Astrocyte of the cerebellum (primary cell): ENCODE measurements around the gene SIRPB2.

ENCODE experiments used
- DNase-seq: peaks from one replicate; pipeline ENCODE4 v3.0.0-alpha.2; 2011; ENCODE audit warnings: low read depth
- H3K4me3 ChIP-seq: 2 replicates; pipeline ENCODE4 v1.5.1; 2011; ENCODE audit warnings: mild to moderate bottlenecking, low read depth, low read length, moderate library complexity
- in situ Hi-C: cut with HindIII; loops from 2 replicates; pipeline ENCODE4 v1.10.0; 2017; ENCODE audit warnings: low sequenced_read_pairs
- TF ChIP-seq, protein P1 (sequence below): IDR thresholded peaks from 2 replicates; pipeline ENCODE4 v1.5.1; 2012; ENCODE audit warnings: low read length, low read depth, moderate library complexity, mild to moderate bottlenecking; ENCODE audit errors: missing control alignments

Gene SIRPB2

DNA sequence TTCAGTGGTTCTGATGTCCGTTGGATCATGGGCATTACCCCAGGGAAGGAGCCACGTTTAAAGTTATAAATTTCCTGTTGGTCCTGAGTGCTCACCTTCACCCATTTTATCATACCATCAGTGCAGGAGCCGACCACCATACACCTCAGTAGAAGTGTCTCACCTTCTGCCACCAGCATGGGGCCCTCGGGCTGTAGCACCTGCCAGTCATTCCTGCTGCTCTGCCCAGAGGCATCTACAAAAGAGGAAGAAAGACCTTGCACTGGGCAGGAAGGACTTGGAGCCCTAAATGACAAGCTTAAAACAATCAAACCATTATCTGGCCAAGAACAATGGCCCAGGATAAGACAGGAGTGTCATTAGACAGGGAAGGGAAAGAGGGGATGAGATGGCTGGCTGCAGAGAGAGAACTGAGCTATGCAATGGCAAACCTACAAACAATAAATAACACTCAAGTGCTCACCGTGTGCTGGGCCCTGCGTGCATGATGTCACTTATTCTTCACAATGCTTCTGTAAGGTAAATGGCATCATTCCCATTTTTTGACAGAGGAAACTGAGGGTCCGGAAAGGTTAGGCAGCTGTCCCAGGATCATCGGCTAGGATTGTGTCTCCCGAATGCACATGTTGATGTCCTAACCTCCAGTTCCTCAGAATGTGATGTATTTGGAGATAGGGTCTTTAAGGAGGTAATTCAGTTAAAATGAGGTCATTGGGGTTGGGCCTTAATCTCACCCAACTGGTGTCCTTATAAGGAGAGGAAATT is 11.2 kb downstream of the SIRPB2 start:
- no peak overlapping the region for H3K4me3 ChIP-seq
- in situ Hi-C loops: no loop called here
- TF ChIP-seq, protein P1, sequence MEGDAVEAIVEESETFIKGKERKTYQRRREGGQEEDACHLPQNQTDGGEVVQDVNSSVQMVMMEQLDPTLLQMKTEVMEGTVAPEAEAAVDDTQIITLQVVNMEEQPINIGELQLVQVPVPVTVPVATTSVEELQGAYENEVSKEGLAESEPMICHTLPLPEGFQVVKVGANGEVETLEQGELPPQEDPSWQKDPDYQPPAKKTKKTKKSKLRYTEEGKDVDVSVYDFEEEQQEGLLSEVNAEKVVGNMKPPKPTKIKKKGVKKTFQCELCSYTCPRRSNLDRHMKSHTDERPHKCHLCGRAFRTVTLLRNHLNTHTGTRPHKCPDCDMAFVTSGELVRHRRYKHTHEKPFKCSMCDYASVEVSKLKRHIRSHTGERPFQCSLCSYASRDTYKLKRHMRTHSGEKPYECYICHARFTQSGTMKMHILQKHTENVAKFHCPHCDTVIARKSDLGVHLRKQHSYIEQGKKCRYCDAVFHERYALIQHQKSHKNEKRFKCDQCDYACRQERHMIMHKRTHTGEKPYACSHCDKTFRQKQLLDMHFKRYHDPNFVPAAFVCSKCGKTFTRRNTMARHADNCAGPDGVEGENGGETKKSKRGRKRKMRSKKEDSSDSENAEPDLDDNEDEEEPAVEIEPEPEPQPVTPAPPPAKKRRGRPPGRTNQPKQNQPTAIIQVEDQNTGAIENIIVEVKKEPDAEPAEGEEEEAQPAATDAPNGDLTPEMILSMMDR: no peak
- DNase-seq: no peak

- no peak for DNase-seq
- H3K4me3 ChIP-seq: no peak overlapping the region
- in situ Hi-C loops: no loop called here
- TF ChIP-seq, protein P1: no peak
Observed at GRCh38 chr20:1478566-1478965, 12.7 kb downstream of the SIRPB2 start.

DNA sequence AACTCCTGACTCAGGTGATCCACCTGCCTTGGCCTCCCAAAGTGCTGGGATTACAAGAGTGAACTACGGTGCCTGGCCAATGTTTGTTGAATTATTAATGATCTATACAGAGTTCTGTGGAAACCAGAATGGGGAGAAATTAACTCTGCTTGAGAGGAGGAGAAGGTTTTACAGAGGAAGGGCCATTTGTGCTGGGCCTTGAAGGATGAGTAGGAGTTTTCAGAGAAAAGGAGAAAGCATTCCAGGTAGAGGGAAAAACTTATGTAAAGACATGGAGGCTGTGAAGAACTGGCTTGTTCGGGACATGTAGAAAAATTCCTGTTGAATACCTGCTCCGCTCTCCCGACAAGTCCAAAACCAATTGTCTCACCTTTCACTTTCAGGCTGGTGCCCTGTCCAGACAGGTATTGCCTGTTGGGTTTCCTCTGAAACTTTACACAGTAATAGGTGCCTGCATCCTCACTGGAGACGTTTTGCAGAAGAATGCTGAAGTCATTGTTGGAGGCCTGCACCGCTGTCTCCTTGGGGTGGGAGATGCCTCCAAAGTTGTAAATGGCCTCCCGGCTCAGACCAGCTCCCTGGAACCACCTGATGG is 13.2 kb downstream of the SIRPB2 start:
- H3K4me3 ChIP-seq: no peak overlapping the region
- in situ Hi-C loops: no loop called here
- TF ChIP-seq, protein P1: no peak
- no peak for DNase-seq

- TF ChIP-seq, protein P1: no peak
- no peak overlapping the region for H3K4me3 ChIP-seq
- no peak for DNase-seq
Observed at GRCh38 chr20:1474817-1475603, 16.2 kb downstream of the SIRPB2 start.

DNA sequence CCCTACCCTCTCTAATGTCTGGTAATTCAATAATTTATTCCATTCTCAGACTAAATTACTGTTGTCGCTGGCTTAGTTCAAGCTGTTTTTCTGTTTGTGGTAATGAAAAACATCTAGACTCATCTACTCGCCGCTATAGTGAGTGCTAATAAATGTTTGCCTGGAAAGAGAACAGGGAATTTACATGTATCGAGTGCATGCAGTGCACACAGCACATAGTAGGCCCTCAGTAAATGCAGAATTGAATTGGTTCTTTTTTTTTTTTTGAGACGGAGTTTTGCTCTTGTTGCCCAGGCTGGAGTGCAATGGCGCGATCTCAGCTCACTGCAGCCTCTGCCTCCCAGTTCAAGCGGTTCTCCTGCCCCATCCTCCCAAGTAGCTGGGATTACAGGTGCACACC is 16.9 kb downstream of the SIRPB2 start:
- in situ Hi-C loops: no loop called here
- no peak overlapping the region for H3K4me3 ChIP-seq
- TF ChIP-seq, protein P1: no peak
- no peak for DNase-seq

More at GRCh38 chr20:1474817-1475603, 16.2 kb downstream of the SIRPB2 start:
- in situ Hi-C loops: no loop called here

GRCh38 chr20:1473246-1474220 is 17.7 kb downstream of the SIRPB2 start:
- TF ChIP-seq, protein P1: no peak
- no peak overlapping the region for H3K4me3 ChIP-seq
- in situ Hi-C loops: no loop called here
- DNase-seq: no peak
